Medulla oblongata (tissue), 1 donor: ENCODE data around the gene CPA3.

Source experiments
- DNase-seq: peaks from one replicate; pipeline ENCODE4 v3.0.0-alpha.2; 2015; ENCODE audit errors: extremely low spot score

Gene CPA3, protein sequence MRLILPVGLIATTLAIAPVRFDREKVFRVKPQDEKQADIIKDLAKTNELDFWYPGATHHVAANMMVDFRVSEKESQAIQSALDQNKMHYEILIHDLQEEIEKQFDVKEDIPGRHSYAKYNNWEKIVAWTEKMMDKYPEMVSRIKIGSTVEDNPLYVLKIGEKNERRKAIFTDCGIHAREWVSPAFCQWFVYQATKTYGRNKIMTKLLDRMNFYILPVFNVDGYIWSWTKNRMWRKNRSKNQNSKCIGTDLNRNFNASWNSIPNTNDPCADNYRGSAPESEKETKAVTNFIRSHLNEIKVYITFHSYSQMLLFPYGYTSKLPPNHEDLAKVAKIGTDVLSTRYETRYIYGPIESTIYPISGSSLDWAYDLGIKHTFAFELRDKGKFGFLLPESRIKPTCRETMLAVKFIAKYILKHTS

DNA sequence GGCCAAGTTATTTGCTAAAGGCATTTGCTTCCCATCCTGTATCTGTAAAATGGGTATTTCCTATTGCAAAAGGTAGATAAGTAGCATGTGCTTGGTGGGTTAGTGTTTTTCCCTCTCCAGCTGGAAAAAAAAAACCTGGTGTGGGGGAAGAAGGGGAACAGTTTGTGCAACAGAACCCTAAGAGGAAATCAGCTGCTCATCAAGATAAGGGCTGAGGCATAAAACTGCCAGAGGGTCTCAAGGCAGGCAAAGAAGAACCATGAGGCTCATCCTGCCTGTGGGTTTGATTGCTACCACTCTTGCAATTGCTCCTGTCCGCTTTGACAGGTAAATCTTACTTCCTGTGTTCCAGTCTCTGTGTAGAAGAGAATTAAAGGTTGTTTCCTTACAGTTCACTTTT, at the start of gene CPA3:
TSS of gene CPA3 (plus strand) at position 248 of the 400 bp plus-strand sequence. CDS start at position 260, 12 bp downstream.
- no peak for DNase-seq

DNA sequence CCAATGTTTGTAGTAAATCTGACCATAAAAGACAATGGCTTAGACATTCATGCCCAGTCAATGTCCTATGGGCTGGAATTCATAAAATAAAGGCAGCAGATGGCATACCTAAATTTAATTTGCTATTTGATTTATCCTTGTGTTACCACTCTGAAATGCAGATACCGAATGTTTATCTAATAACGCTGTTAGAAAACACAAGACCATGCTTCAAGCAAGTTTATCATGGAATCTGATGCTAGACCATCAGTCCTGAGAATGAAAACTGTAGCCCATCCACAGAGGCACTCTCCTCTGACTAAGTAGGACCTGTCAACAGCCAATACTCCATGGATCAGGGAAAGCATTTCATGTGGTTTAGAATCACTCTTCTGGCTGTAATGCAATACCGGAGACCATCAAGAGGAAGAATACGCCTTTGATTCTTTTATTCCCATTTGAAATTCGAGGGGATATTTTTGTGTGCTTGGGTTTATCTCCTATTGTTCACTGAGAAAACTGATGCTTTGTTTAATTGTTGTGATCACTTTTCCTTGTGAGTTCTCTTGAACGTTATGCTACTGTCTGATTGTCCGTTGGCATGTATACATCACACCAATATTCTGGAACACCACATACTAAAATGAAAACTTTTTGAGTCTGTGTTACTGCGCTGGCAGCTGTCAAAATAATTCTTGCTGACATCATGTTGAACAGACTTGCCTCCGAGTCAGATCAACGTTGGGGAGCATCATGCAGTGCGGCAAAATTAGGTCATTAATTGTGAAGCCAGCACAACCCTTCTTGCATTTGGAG, 49.6 kb upstream of the CPA3 start:
- DNase-seq = no peak

DNA sequence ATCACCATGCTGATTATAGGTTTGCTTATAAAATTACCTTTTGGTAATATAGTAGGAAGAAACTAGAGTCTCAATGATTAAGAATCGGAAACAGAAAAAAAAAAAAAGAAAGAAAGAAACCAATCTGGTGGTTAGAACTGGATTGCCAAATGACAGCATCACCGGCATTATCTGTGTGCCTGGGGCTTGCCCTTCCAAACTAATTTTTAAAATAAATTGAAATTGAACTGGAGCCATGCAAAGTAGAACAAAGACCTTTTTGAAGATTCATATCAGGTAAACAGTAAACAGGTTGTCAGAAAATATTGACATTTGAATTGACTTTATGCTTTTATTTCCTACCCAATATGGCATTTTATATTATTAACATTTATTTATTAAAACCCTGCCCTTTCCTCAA, 48.7 kb upstream of the CPA3 start:
- no peak for DNase-seq

DNA sequence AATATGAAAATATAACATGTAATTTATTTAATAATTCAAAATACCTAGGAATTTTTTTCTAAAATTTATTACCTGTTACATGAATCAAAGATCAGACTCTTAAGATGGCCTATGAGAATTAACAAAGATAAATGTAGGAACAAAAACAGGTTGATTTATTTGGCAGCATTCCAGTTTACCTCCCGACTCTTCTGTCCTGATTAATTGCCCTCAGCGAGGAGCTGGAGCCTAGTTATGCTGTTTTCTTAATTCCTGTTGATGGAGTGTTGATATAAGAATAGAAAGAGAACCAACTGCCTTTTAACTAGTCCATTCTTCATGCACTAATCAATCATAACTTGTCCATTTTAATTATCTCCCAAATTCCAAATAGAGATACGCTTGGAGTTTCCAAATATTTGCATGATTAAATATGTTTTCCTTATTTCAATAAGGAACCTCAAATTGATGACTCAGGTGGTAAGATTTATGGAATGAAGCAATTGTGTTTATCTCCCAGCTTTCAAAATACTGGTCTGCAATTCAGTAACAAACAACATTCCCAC, 48.0 kb upstream of the CPA3 start:
- DNase-seq = no peak

DNA sequence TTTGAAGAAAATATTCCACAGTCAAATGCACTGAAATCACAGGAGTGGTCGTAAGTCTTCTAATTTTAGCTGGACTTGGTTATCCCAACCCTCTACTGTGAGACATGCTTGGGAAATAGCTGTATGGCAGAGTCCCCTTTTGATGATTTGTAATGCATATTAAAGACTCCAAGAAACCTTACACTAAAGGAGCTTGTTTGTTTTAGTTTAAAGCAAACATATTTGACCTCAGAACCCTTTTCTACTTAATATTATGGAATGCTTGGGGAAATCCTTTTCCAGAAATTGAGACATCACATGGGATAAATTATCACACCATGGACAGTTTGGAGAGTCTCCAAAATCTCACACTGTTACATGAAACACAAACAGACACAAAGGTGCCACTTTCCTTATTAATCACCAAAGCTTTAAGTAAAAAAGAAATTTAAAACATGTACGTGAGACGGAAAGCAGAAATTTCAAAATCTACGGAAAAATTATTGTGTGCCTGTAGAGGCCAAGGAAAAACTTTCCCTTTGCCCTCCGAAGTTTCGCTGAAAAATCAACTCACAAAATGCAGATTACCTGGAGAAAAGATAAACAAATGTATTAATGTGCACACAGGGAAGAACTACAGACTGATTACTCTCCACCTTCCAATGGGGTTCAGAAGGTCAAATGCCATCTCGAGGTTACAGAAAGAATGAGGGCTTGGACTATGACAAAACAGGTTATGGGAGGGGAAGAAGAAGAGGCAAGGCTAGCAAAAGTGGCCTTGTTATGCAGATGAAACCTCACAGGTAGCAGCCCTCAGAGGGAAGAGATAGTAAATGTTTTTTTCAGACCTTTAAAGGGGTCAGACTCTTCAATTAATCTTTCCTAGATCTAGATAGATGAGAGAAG, 44.5 kb upstream of the CPA3 start:
- DNase-seq = no peak

DNA sequence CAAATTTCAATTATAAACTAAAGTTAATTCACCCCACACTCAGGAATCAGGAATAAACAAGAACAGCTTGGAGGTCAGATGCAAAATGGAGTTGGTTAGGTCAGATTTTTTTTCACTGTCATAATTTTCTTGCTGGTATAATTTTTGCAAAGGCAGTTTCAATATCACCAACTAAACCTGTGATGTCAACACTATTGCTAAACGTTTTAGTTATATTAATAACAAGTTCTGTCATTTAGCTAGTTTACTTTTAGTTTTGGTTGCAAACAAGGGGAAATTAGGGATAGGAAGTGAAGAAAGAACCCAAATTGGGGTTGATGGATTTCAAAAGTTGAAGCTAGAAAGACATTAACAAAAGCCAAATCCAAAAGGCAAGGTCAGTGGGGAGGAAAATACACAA, 42.1 kb upstream of the CPA3 start:
- DNase-seq = no peak

DNA sequence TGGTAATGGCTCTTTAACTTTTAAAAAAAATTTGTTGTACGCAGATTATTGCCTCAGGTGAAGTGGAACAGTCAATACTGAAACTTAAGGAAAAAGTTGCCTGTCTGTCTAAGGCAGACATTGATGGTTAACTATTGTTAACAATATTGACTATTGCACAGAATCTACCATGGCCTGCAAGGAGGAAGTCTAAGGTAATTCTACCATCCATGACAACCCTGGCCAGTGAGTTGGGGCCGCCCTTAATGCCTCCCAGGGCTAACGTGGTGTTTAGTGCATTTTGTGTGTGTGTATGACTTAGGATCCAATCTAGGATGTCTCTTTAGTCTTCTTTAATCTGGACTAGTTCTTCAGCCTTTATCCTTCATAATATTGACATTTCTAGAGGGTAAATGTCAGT, 39.6 kb upstream of the CPA3 start:
- DNase-seq = no peak

DNA sequence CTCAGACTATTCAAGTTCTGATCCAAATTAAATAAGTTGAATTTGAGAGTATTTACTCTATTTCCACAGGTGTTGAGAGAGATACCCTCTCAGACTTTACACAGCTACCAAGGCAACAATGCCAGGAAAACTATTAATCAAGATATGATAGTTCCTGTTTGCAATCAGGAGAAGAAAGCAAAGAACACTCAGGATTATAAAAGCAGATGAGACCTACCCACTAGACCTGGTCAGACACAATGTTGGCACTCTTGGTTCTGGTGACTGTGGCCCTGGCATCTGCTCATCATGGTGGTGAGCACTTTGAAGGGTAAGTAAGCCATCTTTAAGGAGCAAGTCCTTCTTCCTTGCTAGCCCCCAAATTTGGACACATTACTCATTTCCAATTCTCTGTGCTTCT, 37.5 kb upstream of the CPA3 start, which contains the start of gene CPB1:
TSS of gene CPB1 (plus strand) at position 227 of the 400 bp plus-strand sequence. CDS start at position 240, 13 bp downstream.
- no peak for DNase-seq

DNA sequence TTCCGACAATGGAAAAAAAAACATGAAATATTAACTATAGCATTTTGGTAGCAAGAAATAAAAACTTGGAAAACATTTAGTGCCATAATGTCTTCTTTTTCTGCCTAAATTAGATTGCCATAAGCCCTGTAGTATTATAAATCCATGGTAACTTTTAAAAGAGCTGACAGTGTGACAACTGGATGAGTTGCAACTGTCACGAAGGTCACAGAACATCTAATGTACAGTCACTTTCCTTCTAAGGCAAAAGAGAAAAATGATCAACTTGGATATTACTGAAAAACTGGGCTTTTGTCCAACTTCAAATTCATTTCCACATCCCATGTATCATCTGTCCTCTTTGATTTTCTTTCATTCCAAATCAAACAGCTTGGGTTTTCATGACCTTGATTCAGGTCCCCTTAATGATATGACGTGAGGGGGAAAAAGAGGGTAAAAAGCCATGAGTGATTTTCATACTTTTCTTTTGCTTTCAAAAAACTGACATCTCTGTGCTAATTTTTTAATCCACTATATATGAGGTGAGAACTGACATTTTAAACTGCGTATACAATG, 36.9 kb upstream of the CPA3 start:
- no peak for DNase-seq

DNA sequence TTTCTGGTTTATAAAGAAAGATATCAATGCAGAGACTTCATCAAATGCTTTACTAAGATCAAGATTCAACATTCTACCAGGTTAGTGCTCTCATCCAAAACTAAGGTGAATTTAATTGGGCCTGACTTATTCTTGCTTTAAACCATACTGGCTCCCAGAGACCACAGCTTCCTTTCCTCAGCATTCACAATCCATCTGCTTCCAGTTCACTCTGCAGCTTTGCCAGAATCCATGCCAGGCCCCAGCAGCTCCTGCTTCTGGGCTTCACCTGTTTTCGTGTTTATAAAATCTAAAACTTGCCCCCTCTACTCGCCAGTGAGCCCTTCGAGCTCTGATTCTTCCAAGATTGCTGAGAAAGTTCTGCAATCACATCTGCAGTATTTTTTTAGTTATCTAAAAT, 35.2 kb upstream of the CPA3 start:
- DNase-seq = no peak

DNA sequence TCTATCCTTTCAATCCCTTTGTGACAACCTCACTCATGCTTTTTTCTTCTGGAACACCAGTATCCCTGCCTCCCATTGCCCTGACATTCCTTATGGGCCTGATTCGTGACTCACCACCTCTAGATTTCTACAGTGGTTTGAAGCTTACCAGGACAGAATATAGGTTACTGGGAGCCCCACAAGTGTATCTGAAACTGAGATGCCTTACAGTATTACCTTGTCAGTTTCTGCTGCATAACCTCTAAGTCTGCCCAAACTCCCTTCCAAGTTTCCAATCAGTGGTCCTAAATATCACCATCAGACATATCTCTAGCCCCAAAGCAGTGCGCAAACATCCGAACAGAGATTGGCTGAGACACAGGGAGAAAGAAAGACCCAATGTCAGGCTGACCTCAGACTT, 31.9 kb upstream of the CPA3 start:
- DNase-seq = no peak

DNA sequence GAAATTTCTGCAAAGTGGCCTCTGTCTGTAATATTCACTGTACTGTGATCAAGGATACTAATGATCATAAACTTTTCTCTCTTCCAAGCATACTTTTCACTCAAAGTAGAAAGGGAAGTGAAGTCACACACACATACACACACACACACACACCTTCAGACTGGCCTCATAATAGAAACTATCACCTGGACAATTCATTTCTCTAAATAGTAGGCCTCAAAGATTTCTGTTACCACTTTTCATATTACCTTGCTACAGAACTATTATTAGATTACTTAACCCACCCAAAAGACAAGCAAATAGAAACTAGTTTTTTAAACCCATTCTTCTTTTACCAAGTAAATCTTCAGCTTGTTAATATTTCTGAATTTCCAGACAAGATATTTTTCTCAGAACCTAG, 25.3 kb upstream of the CPA3 start:
- DNase-seq = no peak

DNA sequence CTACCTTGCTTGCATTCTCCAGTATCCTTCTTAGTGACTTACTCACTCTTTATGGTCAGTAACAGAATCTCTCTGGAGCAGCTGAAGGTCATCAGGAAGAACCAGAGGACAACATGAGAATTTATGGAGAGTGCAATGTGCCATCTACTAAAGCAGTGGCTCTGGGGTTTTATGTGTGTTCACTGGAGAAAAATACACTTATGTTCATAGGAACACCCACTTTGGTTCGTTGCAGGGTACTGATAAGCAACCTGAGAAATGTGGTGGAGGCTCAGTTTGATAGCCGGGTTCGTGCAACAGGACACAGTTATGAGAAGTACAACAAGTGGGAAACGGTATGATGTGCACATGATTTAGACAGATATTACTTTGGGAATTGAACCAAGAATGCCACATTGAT, 24.6 kb upstream of the CPA3 start:
- DNase-seq = no peak

DNA sequence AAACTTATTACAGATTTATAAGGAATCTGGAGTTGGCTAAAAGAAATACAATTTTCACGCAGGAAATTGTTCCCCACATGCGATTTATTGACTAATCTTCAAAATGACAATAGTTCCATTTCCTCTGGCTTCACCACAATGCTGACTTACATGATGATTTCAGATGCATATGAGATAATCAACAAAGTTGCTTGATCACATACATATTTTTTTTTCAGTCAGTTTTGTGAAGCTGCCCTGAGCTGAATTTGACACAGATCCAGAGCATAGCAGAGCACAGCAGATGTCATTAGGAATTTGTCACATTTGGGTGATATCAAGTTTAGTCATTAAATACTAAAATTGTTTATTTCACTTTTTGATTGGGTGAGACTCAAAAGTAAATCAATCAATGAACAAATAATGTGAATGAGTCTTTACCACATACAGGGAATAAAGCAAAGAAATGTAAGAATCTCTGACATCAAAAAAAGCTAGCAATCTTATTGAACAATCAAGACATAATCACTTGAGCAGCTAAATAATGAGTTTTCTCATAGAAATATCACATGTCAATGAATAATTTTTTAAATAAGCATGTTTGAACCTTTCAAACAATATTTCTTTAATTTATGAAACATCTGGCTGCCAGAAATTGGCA, 19.2 kb upstream of the CPA3 start:
- DNase-seq = no peak

DNA sequence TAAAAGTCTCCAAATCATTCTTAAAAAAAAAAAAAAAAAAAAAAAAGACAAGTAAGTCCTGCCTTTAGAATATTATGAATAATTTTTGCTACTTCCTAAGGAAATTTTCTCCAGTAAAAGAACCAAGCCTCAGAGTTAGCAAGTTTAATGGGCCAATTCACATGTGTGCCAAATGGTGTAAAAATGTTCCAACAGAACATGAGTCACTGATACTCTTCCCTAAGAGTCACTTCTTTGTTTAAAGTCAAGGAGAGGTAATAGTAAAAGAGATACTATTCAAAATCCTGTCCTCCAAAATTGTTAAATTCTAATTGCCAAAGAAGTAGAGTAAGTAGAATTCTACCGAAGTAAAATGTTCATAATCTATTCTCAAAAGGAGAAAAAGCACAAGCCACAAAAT, 17.7 kb upstream of the CPA3 start:
- peak; percentile 17 for DNase-seq

DNA sequence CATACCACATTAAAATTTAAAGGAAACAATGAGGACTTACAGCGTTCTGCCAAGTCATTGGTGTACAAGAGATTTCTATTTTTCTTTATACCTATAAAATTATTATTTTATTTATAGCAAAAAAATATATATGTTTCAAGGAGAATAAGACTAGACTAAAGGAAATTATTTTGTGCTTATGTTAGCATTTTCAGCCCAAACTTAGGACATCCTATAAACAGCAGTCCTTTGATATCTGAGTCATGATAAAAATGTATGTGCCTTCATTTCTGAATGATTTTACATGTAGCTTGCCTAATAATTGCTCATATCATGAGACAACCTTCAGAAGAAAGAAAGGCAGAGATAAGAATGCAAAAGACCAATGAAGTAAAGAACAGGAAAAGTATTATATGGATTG, 16.7 kb upstream of the CPA3 start:
- DNase-seq = no peak

DNA sequence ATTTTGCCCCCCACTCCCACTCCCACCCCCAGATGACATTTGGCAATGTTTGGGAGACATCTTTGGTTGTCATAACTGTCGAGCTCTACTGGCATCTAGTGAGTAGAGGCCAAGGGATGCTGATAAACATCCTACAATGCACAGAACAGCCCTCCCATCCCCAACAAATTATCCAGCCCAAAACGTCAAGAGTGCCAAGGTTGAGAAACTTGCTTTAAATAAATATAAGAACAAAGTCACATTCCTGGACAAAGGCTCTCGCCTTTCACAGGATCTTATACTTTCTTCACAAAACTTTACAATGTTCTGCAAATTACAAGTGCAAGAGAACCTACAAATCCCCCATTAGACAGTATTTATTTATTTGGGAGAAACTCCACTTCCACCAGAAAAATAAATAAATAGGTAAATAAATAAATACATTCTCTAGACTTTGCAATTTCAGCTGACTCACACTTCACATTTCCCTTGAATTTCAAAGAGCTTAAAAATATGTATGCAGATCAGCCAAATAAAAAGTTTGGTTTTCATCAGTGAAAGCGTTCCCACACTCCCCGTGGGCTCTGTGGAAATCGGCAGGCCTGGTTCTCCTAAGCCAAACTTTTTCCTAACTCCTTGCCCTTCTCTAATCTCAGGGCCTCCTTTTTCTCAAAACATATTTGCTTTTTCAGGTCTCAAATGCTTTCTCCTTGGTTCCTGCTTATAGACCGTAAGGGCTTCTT, 12.7 kb upstream of the CPA3 start:
- DNase-seq = no peak

DNA sequence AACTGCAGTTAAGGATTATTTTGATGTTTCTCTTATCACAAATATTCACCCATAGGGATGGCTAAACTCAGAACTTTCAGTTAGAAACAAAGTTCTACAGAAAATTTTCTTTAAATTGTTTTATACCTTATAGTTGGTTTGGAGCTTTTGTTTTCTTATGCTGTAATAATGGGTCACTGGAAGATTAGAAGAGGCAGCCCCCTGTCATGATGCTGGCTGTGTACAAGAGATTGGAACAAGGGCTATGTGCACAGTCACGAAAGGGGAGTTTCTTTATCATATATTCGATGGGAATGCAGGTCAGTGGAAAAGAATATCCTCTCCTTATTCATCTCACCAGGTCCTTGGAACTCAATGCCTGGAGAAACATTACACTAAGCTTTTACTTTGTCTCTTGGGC, 12.0 kb upstream of the CPA3 start:
- no peak for DNase-seq

DNA sequence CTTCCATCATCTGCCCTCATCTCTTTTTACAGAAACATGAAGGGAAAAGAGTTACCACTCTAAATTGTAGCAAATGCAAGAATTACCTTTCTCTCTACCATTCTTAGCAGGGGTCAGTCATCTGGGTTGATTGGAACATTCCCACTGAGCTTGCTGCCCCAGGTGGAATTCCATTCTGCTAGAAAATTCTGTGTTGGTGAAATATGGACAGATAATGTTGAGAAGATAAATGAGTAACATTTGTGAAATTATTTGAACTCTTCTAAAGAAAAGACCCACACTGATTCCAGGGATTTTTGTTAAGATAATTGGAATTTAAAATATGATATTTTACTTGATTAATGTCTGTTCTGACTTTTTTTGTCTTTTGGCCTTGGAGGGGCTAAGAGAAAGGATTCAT, 11.0 kb upstream of the CPA3 start:
- no peak for DNase-seq

DNA sequence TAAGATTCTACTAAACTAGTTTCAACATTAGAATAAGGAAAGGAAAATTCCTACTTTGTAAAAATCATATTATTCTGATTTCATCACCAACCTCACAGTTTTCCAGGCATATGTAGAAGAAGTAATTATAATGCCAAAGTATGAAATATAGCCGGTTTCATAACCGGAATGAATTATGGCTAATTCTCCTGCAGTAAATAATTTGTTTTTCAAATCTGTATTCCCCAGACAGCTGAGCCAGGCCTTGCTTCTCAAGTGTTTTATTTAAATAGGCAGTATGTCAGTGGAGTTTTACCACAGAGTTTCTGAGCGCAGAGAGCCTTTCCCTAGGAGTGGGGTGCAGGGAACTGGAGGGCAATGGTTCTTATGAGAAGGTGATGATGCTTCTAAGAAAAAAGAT, 8.7 kb upstream of the CPA3 start:
- no peak for DNase-seq
